Gastrocnemius medialis (tissue), 4 donors: ENCODE measurements around the gene TRPC5OS. TPM values are rescaled to one million over a fixed set of nuclear protein-coding genes. Genes with fewer than 3 reads are reported as not detected.

Source experiments
- ATAC-seq, 2 donors: fragments of 150-250 bp; one replicate each; pipeline ENCODE4 v1.9.1; 2016
- DNase-seq, 2 donors: peaks; one replicate each; pipeline ENCODE4 v3.0.0-alpha.2; 2019
- H3K27ac ChIP-seq, 4 donors: fragments of 200-600 bp; sonication (generic); 1 replicate in 1 of 4; 2 replicates in 3 of 4; pipeline ENCODE4 v1.5.1; 2016 to 2018; ENCODE audit warnings: mild to moderate bottlenecking in 2 of 4, moderate library complexity in 1 of 4
- H3K27me3 ChIP-seq, 3 donors: fragments of 200-600 bp; sonication (generic) in 2 of 3; 1 replicate in 1 of 3; 2 replicates in 2 of 3; pipeline versions ENCODE4 v1.5.1 to v1.6.0; 2016 to 2019; ENCODE audit warnings: mild to moderate bottlenecking in 1 of 3, moderate library complexity in 1 of 3
- H3K36me3 ChIP-seq, 2 donors: fragments of 200-600 bp; sonication (generic) in 1 of 2; one replicate each; pipeline ENCODE4 v1.5.1; 2017 to 2018
- H3K4me1 ChIP-seq, 2 donors: fragments of 200-600 bp; sonication (generic) in 1 of 2; one replicate each; pipeline ENCODE4 v1.5.1; 2016 to 2017; ENCODE audit warnings: mild to moderate bottlenecking in 2 of 2
- H3K4me3 ChIP-seq, 4 donors: fragments of 200-600 bp; sonication (generic) in 3 of 4; 1 replicate in 1 of 4; 2 replicates in 3 of 4; pipeline ENCODE4 v1.5.1; 2016 to 2019; ENCODE audit warnings: mild to moderate bottlenecking in 2 of 4
- H3K9me3 ChIP-seq, 3 donors: fragments of 200-600 bp; sonication (generic) in 2 of 3; 1 replicate in 1 of 3; 2 replicates in 2 of 3; pipeline ENCODE4 v1.5.1; 2016 to 2019
- CTCF ChIP-seq, 5 experiments: fragments of 450-650 bp in 3 of 5; fragments of 200-600 bp in 2 of 5; sonication (generic) in 2 of 5; IDR thresholded peaks in 4 of 5; conservative IDR thresholded peaks in 1 of 5; 1 replicate in 4 of 5; 2 replicates in 1 of 5; pipeline ENCODE4 v1.5.1; 2016 to 2019; ENCODE audit warnings: antibody characterized with exemption in 5 of 5, mild to moderate bottlenecking in 3 of 5, moderate library complexity in 3 of 5
- POLR2A ChIP-seq, 2 donors: fragments of 450-650 bp; IDR thresholded peaks; one replicate each; pipeline ENCODE4 v1.6.1; 2017; ENCODE audit warnings: antibody characterized with exemption in 2 of 2, mild to moderate bottlenecking in 2 of 2, moderate library complexity in 2 of 2
- in situ Hi-C, 4 donors: fragments of 200-750 bp; cut with MboI; loops; one replicate each; pipeline versions ENCODE4 v1.15.0 to v1.8.0; 2017; ENCODE audit warnings: low sequenced_read_pairs in 4 of 4
- intact Hi-C: fragments of 100-400 bp; cut with DNase I; formaldehyde crosslinking; loops from one replicate; pipeline ENCODE4 v1.15.1; 2023; ENCODE audit warnings: low total_unique reads
- total RNA-seq, 4 donors: library from RNA; depleted of rRNA; stranded (reverse); fragments of >200 nt; gene quantifications; one replicate each; pipeline versions ENCODE4 v1.1.0 to v1.2.3, GENCODE V29; 2016

The TRPC5OS gene
- total RNA-seq, 4 donors from 2014 or later, result not detected

DNA sequence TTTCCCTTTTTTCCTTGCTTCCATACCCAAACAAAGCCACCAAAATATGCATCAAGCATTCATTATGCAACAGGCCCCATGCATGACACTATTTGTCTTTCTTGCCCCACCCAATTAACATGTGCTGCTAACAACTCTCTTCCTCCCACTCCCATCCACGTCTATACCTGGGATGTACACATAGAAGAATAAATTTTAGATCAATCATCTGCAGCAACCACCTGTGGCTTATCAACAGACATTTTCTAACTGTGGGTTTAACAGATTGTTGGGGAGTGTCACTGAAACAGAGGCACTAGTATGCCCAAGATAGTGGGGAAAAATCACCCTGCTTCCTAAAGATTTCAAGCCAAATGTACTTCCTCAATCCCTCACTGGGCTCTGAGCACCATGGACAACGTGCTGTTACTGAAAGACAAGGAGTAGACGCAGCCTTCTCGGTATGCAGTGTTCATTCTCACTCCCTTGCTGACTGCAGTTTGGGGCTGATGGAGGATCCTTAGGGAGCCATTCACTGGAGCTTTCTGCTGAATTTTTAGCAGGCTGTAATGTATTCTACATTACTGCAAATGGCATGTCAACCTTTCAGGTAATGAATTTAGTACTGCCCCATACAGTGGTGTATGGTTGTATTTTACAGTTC lies 28.4 kb upstream of the TRPC5OS start:
- Histone ChIP-seq H3K4me1 (no peaks in the 10 kb centered on the region), H3K9me3 (no peaks in the 10 kb centered on the region), H3K27me3 (no peaks in the 10 kb centered on the region), H3K27ac (no peak overlapping the region), H3K36me3 (no peaks in the 10 kb centered on the region), H3K4me3 (no peak overlapping the region)
- intact Hi-C loops, result no loop called here
- in situ Hi-C loops, result no loop called here
- TF ChIP-seq CTCF (IDR thresholded peaks at IDR 0.05 in 4 of 5, conservative IDR thresholded peaks at IDR 0.05 in 1 of 5), result no peak
- TF ChIP-seq POLR2A (IDR thresholded peaks at IDR 0.05), result no peak
- ATAC-seq (no peak), DNase-seq (no peak)

DNA sequence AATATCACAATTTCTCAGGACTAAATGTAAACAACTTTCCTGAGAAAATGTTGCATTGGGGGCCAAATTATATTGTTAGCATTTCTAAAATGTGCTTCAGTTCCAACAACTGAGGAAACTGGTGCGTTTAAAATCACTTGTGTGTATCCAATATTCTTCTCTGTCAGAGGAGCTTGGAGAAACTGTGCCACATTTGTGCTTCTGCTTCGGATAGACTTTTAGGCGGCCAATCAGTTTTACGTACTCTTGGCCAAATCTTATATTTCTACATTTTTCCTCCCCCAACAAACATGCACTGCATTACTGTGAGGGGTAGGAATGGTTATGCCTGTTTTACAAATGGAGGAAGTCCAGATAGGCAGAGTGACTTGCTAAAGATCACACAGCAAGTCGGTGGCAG lies 27.4 kb upstream of the TRPC5OS start:
- TF ChIP-seq CTCF (IDR thresholded peaks at IDR 0.05 in 4 of 5, conservative IDR thresholded peaks at IDR 0.05 in 1 of 5) (no peak), POLR2A (IDR thresholded peaks at IDR 0.05) (no peak)
- H3K9me3 ChIP-seq, result no peaks in the 10 kb centered on the region
- H3K27me3 ChIP-seq, result no peaks in the 10 kb centered on the region
- ATAC-seq (no peak), DNase-seq (no peak)
- no peaks in the 10 kb centered on the region for H3K4me1 ChIP-seq
- intact Hi-C loops (no loop called here), in situ Hi-C loops (no loop called here)
- H3K36me3 ChIP-seq, result no peaks in the 10 kb centered on the region
- no peak overlapping the region for H3K27ac ChIP-seq
- H3K4me3 ChIP-seq, result no peak overlapping the region

GRCh38 chrX:111850975-111851374 lies 25.0 kb upstream of the TRPC5OS start:
- H3K9me3 ChIP-seq, result no peaks in the 10 kb centered on the region
- H3K4me1 ChIP-seq, result no peaks in the 10 kb centered on the region
- H3K36me3 ChIP-seq, result no peaks in the 10 kb centered on the region
- no peak overlapping the region for H3K27ac ChIP-seq
- DNase-seq, result no peak
- ATAC-seq, result no peak
- intact Hi-C loops, result no loop called here
- H3K27me3 ChIP-seq, result no peaks in the 10 kb centered on the region
- in situ Hi-C loops, result loop anchor here in 3 of 4 donors (25.0 kb wide), 1 partner anchor 786 kb away; no protein-coding TSS in a partner anchor
- TF ChIP-seq POLR2A (IDR thresholded peaks at IDR 0.05) (no peak), CTCF (IDR thresholded peaks at IDR 0.05 in 4 of 5, conservative IDR thresholded peaks at IDR 0.05 in 1 of 5) (no peak)
- no peak overlapping the region for H3K4me3 ChIP-seq

GRCh38 chrX:111854556-111855490 lies 21.2 kb upstream of the TRPC5OS start:
- H3K9me3 ChIP-seq, result no peaks in the 10 kb centered on the region
- no peak for TF ChIP-seq CTCF (IDR thresholded peaks at IDR 0.05 in 4 of 5, conservative IDR thresholded peaks at IDR 0.05 in 1 of 5)
- no peak for TF ChIP-seq POLR2A (IDR thresholded peaks at IDR 0.05)
- H3K27ac ChIP-seq, result no peak overlapping the region
- H3K36me3 ChIP-seq, result no peaks in the 10 kb centered on the region
- no peaks in the 10 kb centered on the region for H3K4me1 ChIP-seq
- H3K27me3 ChIP-seq, result no peaks in the 10 kb centered on the region
- intact Hi-C loops (no loop called here), in situ Hi-C loops (loop anchor here in 3 of 4 donors (25.0 kb wide), 1 partner anchor 782 kb away; no protein-coding TSS in a partner anchor)
- ATAC-seq (no peak), DNase-seq (no peak)
- no peak overlapping the region for H3K4me3 ChIP-seq
